ENCODE results near the gene B3GAT3.
"Not testable (repeated sequence)": the region's sequence is repeated elsewhere in the genome, so short reads cannot be mapped to it uniquely, and the experiment has no call there.

Gene B3GAT3

GRCh38 chr11:62579252-62579651, 42.5 kb downstream of the B3GAT3 start:
- DNase-seq (ENCODE audit: low read depth, low spot score): no peak

GRCh38 chr11:62578541-62578940, 43.2 kb downstream of the B3GAT3 start:
- no peak for DNase-seq (ENCODE audit: low read depth, low spot score)

GRCh38 chr11:62577046-62577714, 44.6 kb downstream of the B3GAT3 start:
- DNase-seq (ENCODE audit: low read depth, low spot score): no peak

- no peak for DNase-seq (ENCODE audit: low read depth, low spot score)
Measured at GRCh38 chr11:62575837-62576236, 45.9 kb downstream of the B3GAT3 start.

GRCh38 chr11:62575156-62575555, 46.6 kb downstream of the B3GAT3 start:
- DNase-seq (ENCODE audit: low read depth, low spot score): no peak

GRCh38 chr11:62574363-62575071, 47.3 kb downstream of the B3GAT3 start:
- DNase-seq (ENCODE audit: low read depth, low spot score): no peak

- peak; percentile 99 for DNase-seq (ENCODE audit: low read depth, low spot score)
Measured at GRCh38 chr11:62573592-62574362, 48.0 kb downstream of the B3GAT3 start, which contains the start of gene EEF1G. EEF1G (minus strand) TSS chr11:62573891; CDS start chr11:62573842, 49 bp downstream.

GRCh38 chr11:62573006-62573591, 48.7 kb downstream of the B3GAT3 start:
- DNase-seq (ENCODE audit: low read depth, low spot score): no peak

- DNase-seq (ENCODE audit: low read depth, low spot score): no peak
Measured at GRCh38 chr11:62572431-62572830, 49.4 kb downstream of the B3GAT3 start.

GRCh38 chr11:62571493-62571892, 50.3 kb downstream of the B3GAT3 start:
- not testable (repeated sequence) for DNase-seq (ENCODE audit: low read depth, low spot score)

- not testable (repeated sequence) for DNase-seq (ENCODE audit: low read depth, low spot score)
Measured at GRCh38 chr11:62570903-62571302, 50.9 kb downstream of the B3GAT3 start.

- DNase-seq (ENCODE audit: low read depth, low spot score): no peak
Measured at GRCh38 chr11:62569611-62570010, 52.2 kb downstream of the B3GAT3 start.

GRCh38 chr11:62567018-62567633, 54.7 kb downstream of the B3GAT3 start:
- DNase-seq (ENCODE audit: low read depth, low spot score): no peak

- DNase-seq (ENCODE audit: low read depth, low spot score): no peak
Measured at GRCh38 chr11:62566247-62566646, 55.5 kb downstream of the B3GAT3 start.

Measured in brain pericyte (primary cell).